GM12801 (cell line): Measurements from ENCODE around the gene MACROD2.

Experiments
- CTCF ChIP-seq: IDR thresholded peaks from one replicate; pipeline ENCODE4 v1.5.1; 2011; ENCODE audit warnings: control low read depth; ENCODE audit not compliant: insufficient read length; ENCODE audit errors: extremely low read depth

MACROD2 gene

GRCh38 chr20:14142964-14143627 lies 147.8 kb downstream of the MACROD2 start:
- no peak for TF ChIP-seq CTCF

GRCh38 chr20:14148042-14148441 lies 152.7 kb downstream of the MACROD2 start:
- no peak for TF ChIP-seq CTCF

DNA sequence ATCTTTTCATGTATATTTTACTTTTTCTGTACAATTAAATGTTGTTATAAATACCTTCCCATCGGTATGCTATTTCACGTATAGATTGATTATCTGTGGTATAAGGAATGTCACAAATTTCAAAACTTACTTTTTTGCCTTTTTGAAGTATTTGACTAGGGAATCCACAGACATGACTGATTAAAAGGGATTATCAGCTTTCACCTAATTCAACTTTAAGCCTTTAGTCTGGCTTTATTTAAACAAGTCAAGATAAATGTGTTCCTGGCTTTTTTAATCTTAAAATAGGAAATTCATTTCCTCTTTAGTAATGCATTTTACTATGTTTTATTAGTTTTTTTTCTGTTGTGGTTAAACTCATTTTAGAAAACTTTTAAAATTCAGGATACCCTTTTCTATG lies 160.0 kb downstream of the MACROD2 start:
- no peak for TF ChIP-seq CTCF

GRCh38 chr20:14178528-14178927 lies 183.2 kb downstream of the MACROD2 start:
- no peak for TF ChIP-seq CTCF

- no peak for TF ChIP-seq CTCF
Measured at GRCh38 chr20:14178952-14179351, 183.6 kb downstream of the MACROD2 start.

DNA sequence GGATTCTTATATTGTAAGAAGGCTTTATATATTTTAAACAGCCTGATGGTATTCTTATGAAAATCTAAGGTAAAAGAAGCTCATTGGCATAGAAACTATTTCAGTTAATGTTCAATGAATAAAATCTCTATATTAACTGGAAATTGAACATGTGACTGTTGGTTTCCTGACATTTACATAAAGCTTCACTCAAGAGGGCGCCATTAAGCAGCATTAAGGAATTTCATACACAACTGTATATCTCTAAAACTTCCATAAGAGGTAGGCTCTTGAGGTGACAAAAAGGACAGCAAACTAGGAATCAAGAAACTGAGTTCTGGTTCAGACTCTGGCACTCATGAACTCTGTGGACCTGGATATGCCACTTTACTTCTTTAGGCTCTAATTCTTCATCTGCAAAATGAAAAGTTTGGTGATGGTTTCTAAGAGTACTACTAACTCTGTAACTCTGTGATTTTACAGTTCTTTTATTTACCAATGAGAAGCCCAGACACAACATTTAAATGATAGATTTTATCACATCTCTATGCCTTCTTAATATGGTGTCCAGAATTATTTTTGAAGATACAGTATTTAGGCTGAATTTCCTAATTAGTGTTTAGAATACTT lies 194.6 kb downstream of the MACROD2 start:
- TF ChIP-seq CTCF, result no peak

- no peak for TF ChIP-seq CTCF
Measured at GRCh38 chr20:14191559-14191958, 196.2 kb downstream of the MACROD2 start.
